Measurements from ENCODE around the gene FAM163B. TPM values are rescaled to one million over a fixed set of nuclear protein-coding genes. Genes with fewer than 3 reads are reported as not detected.

The FAM163B gene
- total and polyA plus RNA-seq, 2 of the 8 experiments (the other 6 are each of a cell fraction or from before 2014, with no cell fraction given): 0.63 to 1.0 TPM

GRCh38 chr9:133534346-133535291 is 74.6 kb downstream of the FAM163B start, which contains the start of gene ADAMTSL2 (continued):
- TF ChIP-seq GTF2F1 (IDR thresholded peaks at IDR 0.05; ENCODE audit: borderline replicate concordance, low read depth, low read length) (no peak), CHD2 (IDR thresholded peaks at IDR 0.05; ENCODE audit: low read length) (no peak), NRF1 (IDR thresholded peaks at IDR 0.05; ENCODE audit: low read depth, low read length) (no peak), SAP30 (IDR thresholded peaks at IDR 0.05; ENCODE audit: insufficient read depth, insufficient replicate concordance, low read length) (no peak), NANOG (IDR thresholded peaks at IDR 0.05; ENCODE audit: insufficient read depth, low read depth, low read length, poor library complexity, severe bottlenecking) (no peak), EZH2 (IDR thresholded peaks at IDR 0.05; ENCODE audit: low read depth, low read length, severe bottlenecking) (peak; percentile 61), BRCA1 (IDR thresholded peaks at IDR 0.05; ENCODE audit: low read depth, low read length) (no peak), JUN (IDR thresholded peaks at IDR 0.05; ENCODE audit: low read depth, low read length) (no peak), CHD7 (IDR thresholded peaks at IDR 0.05; ENCODE audit: insufficient replicate concordance, low read length) (no peak)

Measured in H1 (cell line).